Activated naive CD4-positive, alpha-beta T cell treated with anti-CD3 and anti-CD28 coated beads, Interleukin-2, amount 10 ng/mL, durations not matched to agents 5 hours and 36 hours (primary cell): ENCODE data around the gene SNTG2. TPM values are rescaled to one million over a fixed set of nuclear protein-coding genes. Genes with fewer than 3 reads are reported as not detected.

Experiments used
- total RNA-seq, 2 experiments: library from RNA; stranded (reverse); gene quantifications; one replicate each; pipeline ENCODE4 v1.2.3, GENCODE V29; 2021

Gene SNTG2
- 1 to 10 TPM in 1 of 2 experiments, under 1 TPM in 1; 0.71 to 1.0 TPM for total RNA-seq

GRCh38 chr2:950080-950966, at the start of gene SNTG2:
SNTG2 (plus strand) TSS chr2:950849; CDS start chr2:950997, 148 bp downstream.

GRCh38 chr2:1413156-1413710, 462.6 kb downstream of the SNTG2 start, which contains the start of gene TPO:
TPO (plus strand) TSS chr2:1413463; CDS start chr2:1414409, 946 bp downstream.

